PC-3 (cell line): ENCODE results near the gene KCNK5. TPM values are rescaled to one million over a fixed set of nuclear protein-coding genes. Genes with fewer than 3 reads are reported as not detected.

Source experiments
- ATAC-seq: fragments of 200-7000 bp; cut with Tn5 transposase; 2 replicates; pipeline ENCODE4 v1.9.1; 2020; ENCODE audit warnings: mild to moderate bottlenecking, moderate library complexity
- BruUV-seq: library from RNA; stranded (reverse); fragments of 400-500 nt; replicated peaks from 2 replicates; lab custom pipeline; 2021; lab: Mats Ljungman, UMichigan
- CTCF ChIA-PET: fragments of 300-600 bp; sonication (Branson Sonifier 250); formaldehyde crosslinking; loops from one replicate; lab custom pipeline; 2022; ENCODE audit warnings: antibody characterized with exemption; lab: Charles Lee
- POLR2A ChIA-PET: fragments of 300-600 bp; sonication (Branson Sonifier 250); formaldehyde crosslinking; loops from one replicate; lab custom pipeline; 2022; ENCODE audit warnings: antibody characterized with exemption; ENCODE audit not compliant: unreplicated experiment; lab: Charles Lee
- DNase-seq: peaks from one replicate; pipeline ENCODE4 v3.0.0-alpha.2; 2015
- H2AFZ ChIP-seq: fragments of 300-600 bp; sonication (generic); 2 replicates; pipeline ENCODE4 v1.6.0; 2016; ENCODE audit warnings: antibody characterized with exemption, low read length
- H3F3A ChIP-seq: fragments of 300-600 bp; sonication (generic); one replicate; pipeline ENCODE4 v1.6.0; 2017; ENCODE audit warnings: antibody characterized with exemption, low read length, control low read depth, mild to moderate bottlenecking; ENCODE audit not compliant: unreplicated experiment
- H3K27ac ChIP-seq: fragments of 300-600 bp; sonication (generic); 2 replicates; pipeline ENCODE4 v1.5.1; 2016; ENCODE audit warnings: mild to moderate bottlenecking, low read length
- H3K27me3 ChIP-seq: fragments of 300-600 bp; sonication (generic); 2 replicates; pipeline ENCODE4 v1.6.1; 2016; ENCODE audit warnings: low read length, mixed read lengths
- H3K36me3 ChIP-seq: fragments of 300-600 bp; sonication (generic); 2 replicates; pipeline ENCODE4 v1.6.1; 2016; ENCODE audit warnings: low read depth, mixed run types, low read length, mixed read lengths
- H3K4me1 ChIP-seq: fragments of 300-600 bp; sonication (generic); 2 replicates; pipeline ENCODE4 v1.5.1; 2016; ENCODE audit warnings: low read length; ENCODE audit not compliant: insufficient read depth
- H3K4me2 ChIP-seq: fragments of 300-600 bp; sonication (generic); 2 replicates; pipeline ENCODE4 v1.6.0; 2016; ENCODE audit warnings: low read length
- H3K4me3 ChIP-seq: fragments of 300-600 bp; sonication (generic); 2 replicates; pipeline ENCODE4 v1.5.1; 2016; ENCODE audit warnings: mild to moderate bottlenecking, low read length, mixed read lengths
- H3K79me2 ChIP-seq: fragments of 300-600 bp; sonication (generic); 2 replicates; pipeline ENCODE4 v1.6.1; 2017; ENCODE audit warnings: low read length, mixed read lengths
- H3K9ac ChIP-seq: fragments of 300-600 bp; sonication (generic); 2 replicates; pipeline ENCODE4 v1.6.0; 2016; ENCODE audit warnings: mild to moderate bottlenecking, low read length
- H3K9me2 ChIP-seq: fragments of 300-600 bp; sonication (generic); replicated peaks from 2 replicates; pipeline ENCODE4 v1.6.1; 2016; ENCODE audit warnings: mixed run types, low read length, mixed read lengths
- H3K9me3 ChIP-seq: fragments of 300-600 bp; sonication (generic); 2 replicates; pipeline ENCODE4 v1.6.1; 2016; ENCODE audit warnings: low read length, mixed read lengths
- H4K20me1 ChIP-seq: fragments of 300-600 bp; sonication (generic); 2 replicates; pipeline ENCODE4 v1.6.1; 2016; ENCODE audit warnings: low read length, mixed read lengths
- CTCF ChIP-seq: fragments of 300-600 bp; sonication (generic); conservative IDR thresholded peaks from 2 replicates; pipeline ENCODE4 v1.5.1; 2017; ENCODE audit warnings: antibody characterized with exemption, low read depth, mild to moderate bottlenecking, low read length
- EZH2 ChIP-seq: fragments of 300-600 bp; sonication (generic); IDR thresholded peaks from one replicate; pipeline ENCODE4 v1.6.1; 2017; ENCODE audit warnings: antibody characterized with exemption, mild to moderate bottlenecking, low read length; ENCODE audit not compliant: unreplicated experiment
- EZH2phosphoT487 ChIP-seq: fragments of 300-600 bp; sonication (generic); IDR thresholded peaks from 2 replicates; pipeline ENCODE4 v1.6.1; 2018; ENCODE audit warnings: mild to moderate bottlenecking, antibody characterized with exemption, low read length, borderline replicate concordance
- intact Hi-C: fragments of 100-400 bp; cut with micrococcal nuclease; formaldehyde crosslinking; loops from 2 replicates; pipeline ENCODE4 v1.9.0; 2023
- total RNA-seq: library from RNA; depleted of rRNA; stranded (reverse); fragments of >200 nt; gene quantifications from 2 replicates; pipeline ENCODE4 v1.2.3, GENCODE V29; 2014

The KCNK5 gene
- total RNA-seq, 1 experiment from 2014 or later: 3.5 TPM

DNA sequence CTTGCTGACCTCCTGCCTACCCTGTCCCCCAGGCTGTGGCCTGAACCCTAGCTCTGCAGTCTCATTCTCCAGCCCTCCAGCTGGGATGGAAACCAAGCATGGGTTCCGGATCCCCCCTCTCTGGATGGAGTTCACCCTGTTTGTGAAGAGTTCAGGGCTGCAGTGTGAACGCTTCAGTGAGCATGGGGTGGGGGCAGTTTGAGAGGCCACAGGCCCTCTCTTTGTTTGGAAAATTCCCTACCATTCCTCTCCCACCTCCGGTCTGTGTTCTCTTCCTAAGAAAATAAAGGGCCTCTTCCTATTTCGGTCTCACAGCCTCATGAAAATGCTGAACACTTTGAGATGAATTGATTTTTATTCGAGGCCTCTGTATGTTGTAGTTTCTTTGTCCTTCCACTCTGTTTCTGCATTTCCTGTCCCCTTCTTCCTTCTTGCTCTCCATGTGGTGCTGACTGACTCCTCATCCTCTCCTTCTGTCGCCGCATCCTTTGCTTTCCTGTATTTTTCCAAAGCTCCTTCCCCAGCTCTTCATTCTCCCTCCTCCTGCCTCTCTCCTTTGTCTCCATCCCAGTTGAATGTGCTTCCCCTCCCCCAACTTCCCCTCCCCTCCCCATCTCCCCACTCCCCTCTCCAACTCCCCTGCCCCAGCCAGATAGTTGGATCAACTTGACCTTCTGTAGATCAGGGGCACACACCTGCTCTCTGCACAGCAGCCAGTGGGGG, 2.4 kb upstream of the KCNK5 start:
- no peak overlapping the region for H3K4me3 ChIP-seq
- H3F3A ChIP-seq: no peaks in the 10 kb centered on the region
- H3K27ac ChIP-seq: no peak overlapping the region
- TF ChIP-seq CTCF: no peak
- no peak for TF ChIP-seq EZH2
- no peak for TF ChIP-seq EZH2phosphoT487
- no peaks in the 10 kb centered on the region for H3K79me2 ChIP-seq
- H3K9me3 ChIP-seq: no peaks in the 10 kb centered on the region
- H3K36me3 ChIP-seq: no peaks in the 10 kb centered on the region
- ATAC-seq (no peak), DNase-seq (no peak)
- no peaks in the 10 kb centered on the region for H4K20me1 ChIP-seq
- H3K4me1 ChIP-seq: no peaks in the 10 kb centered on the region
- H3K9me2 ChIP-seq: no peaks in the 10 kb centered on the region
- peaks cover 48% of the 10 kb centered on the region for H3K27me3 ChIP-seq
- BruUV-seq: no TSS peak
- no peak overlapping the region for H3K9ac ChIP-seq
- intact Hi-C loops: no loop called here
- POLR2A ChIA-PET: no interaction called here
- CTCF ChIA-PET: no interaction called here
- H2AFZ ChIP-seq: no peak overlapping the region
- H3K4me2 ChIP-seq: no peak overlapping the region

- no TSS peak for BruUV-seq
- Histone ChIP-seq H3K79me2 (no peaks in the 10 kb centered on the region), H3K36me3 (no peaks in the 10 kb centered on the region), H2AFZ (no peak overlapping the region), H3F3A (no peaks in the 10 kb centered on the region), H3K9me2 (no peaks in the 10 kb centered on the region), H3K4me2 (no peak overlapping the region), H3K27ac (no peak overlapping the region), H3K4me1 (no peaks in the 10 kb centered on the region), H3K9me3 (no peaks in the 10 kb centered on the region), H3K27me3 (peaks cover 50% of the 10 kb centered on the region), H3K9ac (no peak overlapping the region), H4K20me1 (no peaks in the 10 kb centered on the region), H3K4me3 (no peak overlapping the region)
- TF ChIP-seq EZH2phosphoT487 (no peak), CTCF (no peak), EZH2 (no peak)
- intact Hi-C loops: no loop called here
- ChIA-PET POLR2A (no interaction called here), CTCF (no interaction called here)
- ATAC-seq (no peak), DNase-seq (no peak)
Measured at GRCh38 chr6:39230654-39231035, 1.4 kb upstream of the KCNK5 start.
